Measurements from ENCODE around the gene RGS6.

Gene RGS6

GRCh38 chr14:72081137-72081536 lies 148.9 kb downstream of the RGS6 start:
- no peak for DNase-seq (ENCODE audit: low read depth)

- no peak for DNase-seq (ENCODE audit: low read depth)
Measured at GRCh38 chr14:72084935-72085334, 152.7 kb downstream of the RGS6 start.

GRCh38 chr14:72089625-72090024 lies 157.4 kb downstream of the RGS6 start:
- DNase-seq (ENCODE audit: low read depth), result no peak

GRCh38 chr14:72094844-72095582 lies 162.8 kb downstream of the RGS6 start:
- DNase-seq (ENCODE audit: low read depth), result no peak

GRCh38 chr14:72097173-72097783 lies 165.0 kb downstream of the RGS6 start:
- no peak for DNase-seq (ENCODE audit: low read depth)

GRCh38 chr14:72098210-72098609 lies 166.0 kb downstream of the RGS6 start:
- DNase-seq (ENCODE audit: low read depth), result no peak

- DNase-seq (ENCODE audit: low read depth), result no peak
Measured at GRCh38 chr14:72099566-72099965, 167.3 kb downstream of the RGS6 start.

GRCh38 chr14:72104011-72104613 lies 171.9 kb downstream of the RGS6 start:
- no peak for DNase-seq (ENCODE audit: low read depth)

- DNase-seq (ENCODE audit: low read depth), result no peak
Measured at GRCh38 chr14:72111911-72112310, 179.7 kb downstream of the RGS6 start.

GRCh38 chr14:72118841-72119240 lies 186.6 kb downstream of the RGS6 start:
- no peak for DNase-seq (ENCODE audit: low read depth)

GRCh38 chr14:72120315-72120714 lies 188.1 kb downstream of the RGS6 start:
- no peak for DNase-seq (ENCODE audit: low read depth)

- DNase-seq (ENCODE audit: low read depth), result no peak
Measured at GRCh38 chr14:72123755-72124154, 191.5 kb downstream of the RGS6 start.

- DNase-seq (ENCODE audit: low read depth), result no peak
Measured at GRCh38 chr14:72124171-72124570, 191.9 kb downstream of the RGS6 start.

GRCh38 chr14:72126091-72126490 lies 193.9 kb downstream of the RGS6 start:
- DNase-seq (ENCODE audit: low read depth), result no peak

GRCh38 chr14:72126561-72126960 lies 194.3 kb downstream of the RGS6 start:
- no peak for DNase-seq (ENCODE audit: low read depth)

GRCh38 chr14:72128629-72129028 lies 196.4 kb downstream of the RGS6 start:
- no peak for DNase-seq (ENCODE audit: low read depth)

- DNase-seq (ENCODE audit: low read depth), result no peak
Measured at GRCh38 chr14:72129291-72129690, 197.1 kb downstream of the RGS6 start.

- DNase-seq (ENCODE audit: low read depth), result no peak
Measured at GRCh38 chr14:72141084-72141483, 208.9 kb downstream of the RGS6 start.

GRCh38 chr14:72142328-72142727 lies 210.1 kb downstream of the RGS6 start:
- DNase-seq (ENCODE audit: low read depth), result no peak

- DNase-seq (ENCODE audit: low read depth), result no peak
Measured at GRCh38 chr14:72146241-72146640, 214.0 kb downstream of the RGS6 start.

GRCh38 chr14:72154645-72155378 lies 222.6 kb downstream of the RGS6 start:
- no peak for DNase-seq (ENCODE audit: low read depth)

GRCh38 chr14:72155379-72155993 lies 223.3 kb downstream of the RGS6 start:
- DNase-seq (ENCODE audit: low read depth), result no peak
